Measurements from ENCODE around the gene CORT.
"Not testable (repeated sequence)": the region's sequence is repeated elsewhere in the genome, so short reads cannot be mapped to it uniquely, and the experiment has no call there.

Gene CORT

GRCh38 chr1:10471411-10472219 lies 21.8 kb downstream of the CORT start:
- DNase-seq: no peak
- Histone ChIP-seq H3K27me3 (no peaks in the 10 kb centered on the region), H3K36me3 (0 out of 2 replicates have a peak, but pooled peaks cover 4% of the 10 kb centered on the region), H3K4me1 (no peaks in the 10 kb centered on the region), H3K9me3 (no peaks in the 10 kb centered on the region), H3K4me3 (ENCODE audit: low read depth, low read length) (peak overlapping the region; percentile 73)
- TF ChIP-seq CTCF (IDR thresholded peaks at IDR 0.05; ENCODE audit: low read depth, low read length): no peak

GRCh38 chr1:10472220-10473144 lies 22.7 kb downstream of the CORT start, which contains the start of gene DFFA:
Gene DFFA (minus strand): TSS chr1:10472529. CDS start chr1:10472458, 71 bp downstream.
- Histone ChIP-seq H3K27me3 (no peaks in the 10 kb centered on the region), H3K4me1 (no peaks in the 10 kb centered on the region), H3K9me3 (no peaks in the 10 kb centered on the region), H3K36me3 (0 out of 2 replicates have a peak, but pooled peaks cover 4% of the 10 kb centered on the region), H3K4me3 (ENCODE audit: low read depth, low read length) (peak within 1 kb of the TSS; percentile 73)
- peak; percentile 89 for DNase-seq
- no peak for TF ChIP-seq CTCF (IDR thresholded peaks at IDR 0.05; ENCODE audit: low read depth, low read length)

GRCh38 chr1:10473145-10473765 lies 23.4 kb downstream of the CORT start:
- Histone ChIP-seq H3K9me3 (no peaks in the 10 kb centered on the region), H3K4me3 (ENCODE audit: low read depth, low read length) (no peak overlapping the region), H3K4me1 (no peaks in the 10 kb centered on the region), H3K36me3 (0 out of 2 replicates have a peak, but pooled peaks cover 2% of the 10 kb centered on the region), H3K27me3 (no peaks in the 10 kb centered on the region)
- TF ChIP-seq CTCF (IDR thresholded peaks at IDR 0.05; ENCODE audit: low read depth, low read length): no peak
- DNase-seq: no peak

- DNase-seq, H3K36me3 ChIP-seq, H3K9me3 ChIP-seq, H3K4me1 ChIP-seq, H3K27me3 ChIP-seq: not testable (repeated sequence)
- H3K4me3 ChIP-seq (ENCODE audit: low read depth, low read length): 0 out of 2 replicates have a peak overlapping the region, but pooled peaks have one; percentile 80
Measured at GRCh38 chr1:10474309-10474612, 24.4 kb downstream of the CORT start.

- Histone ChIP-seq H3K27me3 (no peaks in the 10 kb centered on the region), H3K4me1 (no peaks in the 10 kb centered on the region), H3K9me3 (no peaks in the 10 kb centered on the region), H3K36me3 (no peaks in the 10 kb centered on the region), H3K4me3 (ENCODE audit: low read depth, low read length) (peak within 1 kb of the TSS; percentile 80)
- DNase-seq: peak; percentile 82
- TF ChIP-seq CTCF (IDR thresholded peaks at IDR 0.05; ENCODE audit: low read depth, low read length): no peak
Measured at GRCh38 chr1:10474613-10475507, 25.0 kb downstream of the CORT start, which contains the start of gene PEX14. Gene PEX14 (plus strand): TSS chr1:10474950. CDS start chr1:10474967, 17 bp downstream.

Data from BE2C (cell line).